Measurements from ENCODE around the gene FMO5.
"Not testable (repeated sequence)": the region's sequence is repeated elsewhere in the genome, so short reads cannot be mapped to it uniquely, and the experiment has no call there.

DNA sequence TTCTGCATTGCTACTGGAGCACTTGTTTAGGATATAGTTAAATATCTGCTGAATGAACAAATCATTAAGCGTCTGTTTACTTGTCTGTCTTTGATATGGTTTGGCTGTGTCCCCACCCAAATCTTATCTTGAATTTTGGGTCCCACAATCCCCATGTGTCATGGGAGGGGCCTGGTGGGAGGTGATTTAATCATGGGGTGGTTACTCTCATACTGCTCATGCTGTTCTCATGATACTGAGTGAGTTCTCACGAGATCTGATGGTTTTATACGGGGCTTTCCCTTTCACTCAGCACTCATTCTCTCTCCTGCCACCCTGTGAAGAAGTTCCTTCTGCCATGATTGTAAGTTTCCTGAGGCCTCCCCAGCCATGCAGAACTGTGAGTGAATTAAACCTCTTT, 27.8 kb downstream of the FMO5 start:
- TF ChIP-seq POLR2A, CTCF (IDR thresholded peaks at IDR 0.05): not testable (repeated sequence)
